Activated CD4-positive, alpha-beta T cell treated with anti-CD3 and anti-CD28 coated beads, Interleukin-2, amount 10 ng/mL, durations not matched to agents 7 days and 5 days (primary cell): ENCODE measurements around the gene SPATA25. TPM values are rescaled to one million over a fixed set of nuclear protein-coding genes. Genes with fewer than 3 reads are reported as not detected.

Experiments used
- CTCF ChIA-PET: fragments of 350-600 bp; sonication (Branson Sonifier 250); formaldehyde crosslinking; loops from one replicate; lab custom pipeline; 2021; ENCODE audit warnings: antibody characterized with exemption; lab: Charles Lee
- POLR2A ChIA-PET: fragments of 350-600 bp; sonication (Branson Sonifier 250); formaldehyde crosslinking; loops from one replicate; lab custom pipeline; 2021; ENCODE audit warnings: antibody characterized with exemption; lab: Charles Lee
- DNase-seq: peaks from one replicate; pipeline ENCODE4 v3.0.0-alpha.2; 2020
- H3K27ac Mint-ChIP-seq: one replicate; pipeline ENCODE4 v1.8.0; 2021; ENCODE audit warnings: mild to moderate bottlenecking, moderate library complexity, mixed read lengths
- H3K27me3 Mint-ChIP-seq: one replicate; pipeline ENCODE4 v1.8.0; 2021; ENCODE audit warnings: mixed read lengths
- H3K36me3 Mint-ChIP-seq: one replicate; pipeline ENCODE4 v1.8.0; 2021; ENCODE audit warnings: low read depth, mixed read lengths
- H3K4me1 Mint-ChIP-seq: one replicate; pipeline ENCODE4 v1.8.0; 2021; ENCODE audit warnings: mixed read lengths
- H3K4me3 Mint-ChIP-seq: one replicate; pipeline ENCODE4 v1.8.0; 2021; ENCODE audit warnings: mild to moderate bottlenecking, moderate library complexity, mixed read lengths
- H3K9me3 Mint-ChIP-seq: one replicate; pipeline ENCODE4 v1.8.0; 2021; ENCODE audit warnings: mixed read lengths
- total RNA-seq, 2 experiments: library from RNA; stranded (reverse); gene quantifications; one replicate each; pipeline ENCODE4 v1.2.3, GENCODE V29; 2021

Gene SPATA25
- total RNA-seq, 2 experiments from 2014 or later = 0.56 to 0.84 TPM

- Mint-ChIP-seq H3K36me3 (no peaks in the 10 kb centered on the region), H3K4me1 (no peaks in the 10 kb centered on the region), H3K27me3 (no peaks in the 10 kb centered on the region), H3K4me3 (no peak overlapping the region), H3K9me3 (no peaks in the 10 kb centered on the region), H3K27ac (no peak overlapping the region)
- CTCF ChIA-PET = interaction anchor here (1.3 kb wide), 1 partner anchor 14 kb away, joined by 3 read pairs; the partner anchor contains the start of gene ZSWIM1
- no peak for DNase-seq
- POLR2A ChIA-PET = interaction anchor here (1.2 kb wide), 1 partner anchor 13 kb away, joined by 3 read pairs; no protein-coding TSS in a partner anchor
Observed at GRCh38 chr20:45867136-45867818, 20.1 kb downstream of the SPATA25 start.

GRCh38 chr20:45866454-45866853 lies 21.0 kb downstream of the SPATA25 start:
- Mint-ChIP-seq H3K9me3 (no peaks in the 10 kb centered on the region), H3K4me1 (no peaks in the 10 kb centered on the region), H3K4me3 (no peak overlapping the region), H3K27me3 (no peaks in the 10 kb centered on the region), H3K27ac (no peak overlapping the region), H3K36me3 (no peaks in the 10 kb centered on the region)
- POLR2A ChIA-PET = interaction anchor here (1.2 kb wide), 1 partner anchor 14 kb away, joined by 3 read pairs; no protein-coding TSS in a partner anchor
- CTCF ChIA-PET = no interaction called here
- no peak for DNase-seq

GRCh38 chr20:45863543-45864470 lies 23.6 kb downstream of the SPATA25 start:
- Mint-ChIP-seq H3K9me3 (no peaks in the 10 kb centered on the region), H3K27ac (no peak overlapping the region), H3K4me1 (peaks cover 14% of the 10 kb centered on the region), H3K4me3 (no peak overlapping the region), H3K36me3 (peaks cover 4% of the 10 kb centered on the region), H3K27me3 (no peaks in the 10 kb centered on the region)
- ChIA-PET CTCF (interaction anchor here (0.8 to 1.4 kb wide), 5 partner anchors 14 to 33 kb away, joined by 3 to 6 read pairs (median 3); no protein-coding TSS in a partner anchor), POLR2A (interaction anchor here (0.6 kb wide), 1 partner anchor 17 kb away, joined by 5 read pairs; the partner anchor contains the start of gene ZSWIM1)
- no peak for DNase-seq

- DNase-seq = no peak
- H3K9me3 Mint-ChIP-seq = no peaks in the 10 kb centered on the region
- H3K4me1 Mint-ChIP-seq = peaks cover 29% of the 10 kb centered on the region
- peaks cover 8% of the 10 kb centered on the region for H3K36me3 Mint-ChIP-seq
- no peak overlapping the region for H3K4me3 Mint-ChIP-seq
- H3K27ac Mint-ChIP-seq = no peak overlapping the region
- ChIA-PET POLR2A (no interaction called here), CTCF (interaction anchor here (0.8 to 1.1 kb wide), 2 partner anchors 13 to 60 kb away, joined by 3 to 4 read pairs; no protein-coding TSS in a partner anchor)
- no peaks in the 10 kb centered on the region for H3K27me3 Mint-ChIP-seq
Observed at GRCh38 chr20:45861221-45862075, 26.0 kb downstream of the SPATA25 start.

GRCh38 chr20:45860560-45861220 lies 26.7 kb downstream of the SPATA25 start:
- ChIA-PET POLR2A (no interaction called here), CTCF (no interaction called here)
- H3K4me1 Mint-ChIP-seq = peaks cover 35% of the 10 kb centered on the region
- H3K4me3 Mint-ChIP-seq = no peak overlapping the region
- H3K27ac Mint-ChIP-seq = no peak overlapping the region
- DNase-seq = no peak
- H3K9me3 Mint-ChIP-seq = no peaks in the 10 kb centered on the region
- peaks cover 8% of the 10 kb centered on the region for H3K36me3 Mint-ChIP-seq
- H3K27me3 Mint-ChIP-seq = no peaks in the 10 kb centered on the region

GRCh38 chr20:45859916-45860315 lies 27.5 kb downstream of the SPATA25 start:
- ChIA-PET CTCF (interaction anchor here (0.6 kb wide), 1 partner anchor 10 kb away, joined by 3 read pairs; no protein-coding TSS in a partner anchor), POLR2A (no interaction called here)
- no peak overlapping the region for H3K4me3 Mint-ChIP-seq
- H3K36me3 Mint-ChIP-seq = peaks cover 11% of the 10 kb centered on the region
- H3K4me1 Mint-ChIP-seq = peaks cover 41% of the 10 kb centered on the region
- H3K27me3 Mint-ChIP-seq = no peaks in the 10 kb centered on the region
- no peaks in the 10 kb centered on the region for H3K9me3 Mint-ChIP-seq
- H3K27ac Mint-ChIP-seq = no peak overlapping the region
- DNase-seq = no peak

- DNase-seq = peak; percentile 57
- no peaks in the 10 kb centered on the region for H3K27me3 Mint-ChIP-seq
- H3K4me1 Mint-ChIP-seq = peaks cover 50% of the 10 kb centered on the region
- POLR2A ChIA-PET = no interaction called here
- CTCF ChIA-PET = interaction anchor here (0.9 kb wide), 1 partner anchor 16 kb away, joined by 3 read pairs; no protein-coding TSS in a partner anchor
- H3K4me3 Mint-ChIP-seq = peak overlapping the region; percentile 98
- H3K9me3 Mint-ChIP-seq = no peaks in the 10 kb centered on the region
- peak overlapping the region; percentile 99 for H3K27ac Mint-ChIP-seq
- H3K36me3 Mint-ChIP-seq = peaks cover 20% of the 10 kb centered on the region
Observed at GRCh38 chr20:45857882-45858216, 29.6 kb downstream of the SPATA25 start.

GRCh38 chr20:45857114-45857881 lies 30.1 kb downstream of the SPATA25 start, which contains the start of the genes ACOT8 and ZSWIM3:
Gene ACOT8, minus strand, starts transcription at chr20:45857392. Its CDS starts 77 bp downstream, at chr20:45857315.
Gene ZSWIM3, plus strand, starts transcription at chr20:45857614. Its CDS starts 212 bp downstream, at chr20:45857826.
- H3K36me3 Mint-ChIP-seq = peaks cover 22% of the 10 kb centered on the region
- no peaks in the 10 kb centered on the region for H3K9me3 Mint-ChIP-seq
- ChIA-PET POLR2A (no interaction called here), CTCF (interaction anchor here (0.8 to 1.0 kb wide), 3 partner anchors 15 to 36 kb away, joined by 3 read pairs; no protein-coding TSS in a partner anchor)
- peak within 1 kb of the TSS; percentile 98 for H3K4me3 Mint-ChIP-seq
- peak; percentile 99 for DNase-seq
- H3K4me1 Mint-ChIP-seq = peaks cover 50% of the 10 kb centered on the region
- peak within 1 kb of the TSS; percentile 99 for H3K27ac Mint-ChIP-seq
- H3K27me3 Mint-ChIP-seq = no peaks in the 10 kb centered on the region

- Mint-ChIP-seq H3K9me3 (no peaks in the 10 kb centered on the region), H3K36me3 (peaks cover 33% of the 10 kb centered on the region), H3K4me1 (peaks cover 33% of the 10 kb centered on the region), H3K27me3 (no peaks in the 10 kb centered on the region), H3K4me3 (no peak overlapping the region), H3K27ac (no peak overlapping the region)
- ChIA-PET POLR2A (no interaction called here), CTCF (interaction anchor here (1.0 kb wide), 1 partner anchor 105 kb away, joined by 3 read pairs; no protein-coding TSS in a partner anchor)
- DNase-seq = no peak
Observed at GRCh38 chr20:45853484-45853883, 33.9 kb downstream of the SPATA25 start.

GRCh38 chr20:45852326-45852725 lies 35.1 kb downstream of the SPATA25 start:
- H3K27me3 Mint-ChIP-seq = no peaks in the 10 kb centered on the region
- POLR2A ChIA-PET = no interaction called here
- H3K36me3 Mint-ChIP-seq = peaks cover 34% of the 10 kb centered on the region
- CTCF ChIA-PET = interaction anchor here (0.6 to 1.4 kb wide), 4 partner anchors 8 to 483 kb away, joined by 3 read pairs; no protein-coding TSS in a partner anchor
- no peak overlapping the region for H3K4me3 Mint-ChIP-seq
- H3K9me3 Mint-ChIP-seq = no peaks in the 10 kb centered on the region
- no peak for DNase-seq
- no peak overlapping the region for H3K27ac Mint-ChIP-seq
- H3K4me1 Mint-ChIP-seq = peaks cover 25% of the 10 kb centered on the region

- H3K4me1 Mint-ChIP-seq = peaks cover 21% of the 10 kb centered on the region
- POLR2A ChIA-PET = interaction anchor here (0.6 kb wide), 1 partner anchor 81 kb away, joined by 4 read pairs; no protein-coding TSS in a partner anchor
- H3K27ac Mint-ChIP-seq = no peak overlapping the region
- no peak overlapping the region for H3K4me3 Mint-ChIP-seq
- no peaks in the 10 kb centered on the region for H3K9me3 Mint-ChIP-seq
- H3K27me3 Mint-ChIP-seq = no peaks in the 10 kb centered on the region
- no peak for DNase-seq
- CTCF ChIA-PET = interaction anchor here (0.6 to 0.7 kb wide), 2 partner anchors 116 to 483 kb away, joined by 3 to 6 read pairs; no protein-coding TSS in a partner anchor
- H3K36me3 Mint-ChIP-seq = peaks cover 32% of the 10 kb centered on the region
Observed at GRCh38 chr20:45851501-45851900, 35.9 kb downstream of the SPATA25 start.
